Stromal cell of bone marrow (primary cell): Measurements from ENCODE around the gene ASCL2.
"Not testable (repeated sequence)": the region's sequence is repeated elsewhere in the genome, so short reads cannot be mapped to it uniquely, and the experiment has no call there.

Source experiments
- DNase-seq: peaks from one replicate; pipeline ENCODE4 v3.0.0-alpha.2; 2012; ENCODE audit warnings: low read depth

The ASCL2 gene

DNA sequence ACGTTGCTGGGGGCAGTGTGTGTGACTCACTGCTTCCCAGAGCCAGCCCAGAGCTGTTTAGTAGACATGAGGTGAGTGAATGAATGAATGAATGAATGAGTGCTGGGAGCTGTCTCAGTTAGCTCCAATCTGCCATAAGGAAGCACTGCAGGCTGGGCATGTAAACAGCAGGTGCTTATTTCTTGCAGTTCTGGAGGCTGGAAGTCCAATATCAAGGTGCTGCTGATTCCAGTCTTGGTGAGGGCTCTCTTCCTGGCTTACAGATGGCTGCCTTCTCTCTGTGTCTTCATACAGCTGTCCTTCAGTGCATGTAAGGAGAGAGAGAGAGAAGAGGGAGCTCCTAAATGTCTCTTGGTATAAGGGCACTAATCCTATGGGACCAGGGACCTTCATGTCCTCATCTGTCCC lies 27.2 kb upstream of the ASCL2 start:
- no peak for DNase-seq

DNA sequence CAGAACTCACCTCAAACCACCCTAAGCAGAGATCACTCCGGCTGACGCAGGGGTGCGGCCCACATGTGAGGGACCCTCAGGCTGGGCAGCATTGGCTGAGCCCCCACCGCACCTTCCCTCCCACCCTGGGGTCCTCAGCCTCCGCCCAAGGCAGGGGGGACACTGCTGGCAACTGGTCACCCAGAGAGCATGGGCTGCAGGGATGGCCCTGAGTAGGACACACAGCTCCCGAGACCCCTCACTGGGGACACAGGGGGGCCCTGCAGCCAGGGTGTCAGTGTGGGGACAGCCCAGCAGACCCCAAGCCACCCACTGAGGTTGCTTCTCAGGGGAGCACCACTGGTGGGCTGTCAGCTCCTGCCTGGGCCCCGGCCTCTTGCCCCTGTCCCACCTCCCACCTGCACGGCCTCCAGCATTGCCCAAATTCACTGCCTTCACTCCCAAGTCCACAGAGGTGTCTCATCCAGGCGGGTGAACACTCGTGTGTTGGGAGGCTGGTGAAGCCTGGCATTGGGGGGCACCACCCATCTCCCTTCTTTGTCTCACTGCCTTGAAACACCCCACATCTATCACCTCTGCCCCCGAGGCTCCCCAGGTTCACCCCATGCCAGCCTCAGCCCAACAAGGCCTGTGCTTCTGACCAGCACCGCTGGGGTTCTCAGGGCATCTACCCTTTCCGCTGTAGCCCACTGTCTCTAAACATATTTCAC lies 26.7 kb upstream of the ASCL2 start:
- no peak for DNase-seq

DNA sequence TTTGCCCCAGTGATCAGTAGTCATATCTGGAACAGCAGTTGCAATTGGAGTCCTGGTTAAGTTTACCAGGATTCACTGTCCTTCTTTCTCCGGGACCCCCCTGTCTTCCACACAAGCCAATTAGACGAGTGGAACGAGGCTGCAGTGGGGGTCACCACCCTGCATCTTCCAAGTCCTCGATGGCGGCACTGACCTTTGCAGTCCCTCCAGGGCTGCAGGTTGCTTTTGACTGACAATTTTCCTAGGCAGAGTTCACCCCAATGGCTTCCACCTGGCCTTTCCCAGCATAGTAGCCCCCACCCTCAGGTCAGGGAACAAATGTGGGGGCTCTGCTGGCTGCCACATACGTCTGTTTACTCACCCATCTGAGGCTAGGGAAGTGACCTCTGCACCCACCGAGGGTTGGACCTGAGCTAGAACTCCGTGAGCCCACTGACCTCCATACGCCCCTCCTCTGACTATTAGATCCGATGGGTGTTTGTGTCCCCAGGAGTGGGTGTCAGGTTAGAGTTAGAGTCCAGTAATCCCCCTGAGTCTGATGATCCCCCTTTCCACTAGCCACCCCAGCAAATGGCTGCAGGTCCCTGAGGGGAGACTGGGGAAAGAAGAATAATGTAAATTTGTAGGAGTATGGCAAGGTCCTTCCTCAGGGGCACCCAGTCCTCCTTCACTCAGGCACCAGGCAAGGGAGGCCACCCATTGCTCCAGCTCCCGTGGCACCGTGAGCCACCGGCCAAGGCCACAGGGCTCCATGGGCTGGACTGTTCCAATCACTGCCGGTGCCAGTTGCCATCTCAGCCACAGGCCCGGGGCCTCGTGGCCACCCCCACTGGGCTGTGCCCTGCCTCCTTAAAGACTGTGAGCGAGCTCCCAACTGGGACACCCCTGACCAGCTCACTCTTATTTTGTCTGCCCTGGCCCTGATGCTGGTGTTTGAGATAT lies 25.9 kb upstream of the ASCL2 start:
- no peak for DNase-seq

DNA sequence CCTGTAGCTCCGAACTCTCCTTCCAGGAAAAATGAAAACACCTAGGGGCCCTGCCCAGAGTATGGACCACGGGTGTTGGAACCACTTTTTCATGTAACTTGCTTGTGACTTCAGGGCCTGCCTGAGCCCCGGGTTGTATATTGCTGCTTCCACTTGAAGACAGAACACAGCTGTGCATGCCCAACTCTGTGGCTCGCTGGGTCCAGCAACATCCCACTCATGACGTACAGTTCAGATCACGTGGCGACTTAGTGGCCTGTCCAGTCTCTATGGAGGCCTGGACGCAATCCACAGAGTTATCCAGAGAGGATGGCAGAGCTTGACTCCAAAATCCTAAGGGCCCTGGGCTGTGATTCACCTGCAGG lies 24.5 kb upstream of the ASCL2 start:
- DNase-seq = no peak

DNA sequence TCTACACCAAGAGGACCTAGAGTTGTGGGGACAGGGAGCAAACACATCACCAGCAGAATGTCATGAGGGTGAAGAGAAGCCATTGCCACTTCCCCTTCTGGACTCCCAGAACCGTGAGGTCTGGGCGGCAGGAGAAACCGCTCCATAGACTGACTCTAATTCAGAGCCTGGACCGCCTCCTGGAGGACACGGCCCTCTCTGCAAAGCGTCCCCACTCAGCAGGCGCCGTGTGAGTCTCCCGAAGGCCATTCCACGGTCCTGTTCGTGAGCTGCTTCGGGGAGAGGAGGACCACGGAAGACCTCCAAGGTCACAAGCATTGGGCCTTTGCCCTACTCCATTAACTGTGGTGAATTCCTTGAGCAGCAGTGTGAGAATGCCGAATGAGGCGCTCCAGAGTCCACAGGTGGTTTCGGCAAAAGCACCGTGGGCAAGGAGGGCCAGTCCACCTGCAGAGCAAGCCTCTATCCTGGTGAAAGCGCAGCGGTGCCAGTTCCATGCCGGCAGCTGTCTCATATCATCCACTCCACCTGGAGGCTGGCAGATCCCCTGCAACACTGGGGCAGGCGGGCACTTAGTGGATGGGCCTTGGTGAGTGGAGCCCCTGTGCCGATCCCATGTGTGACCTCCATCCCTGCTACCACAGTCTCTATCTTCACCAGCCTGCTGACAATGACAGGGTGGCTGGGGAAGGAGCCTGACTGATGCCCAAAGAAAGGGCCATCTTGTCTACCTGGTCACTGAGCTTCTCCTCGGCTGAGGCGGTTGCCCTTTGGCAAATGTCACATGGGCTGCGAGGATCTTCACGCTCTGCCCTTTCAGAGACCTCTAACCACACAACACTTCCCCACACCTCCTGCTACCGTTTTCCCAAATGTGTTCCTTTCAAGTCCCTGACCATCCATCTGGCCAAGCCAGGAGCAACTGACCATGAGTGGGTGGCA lies 23.9 kb upstream of the ASCL2 start:
- DNase-seq = no peak

DNA sequence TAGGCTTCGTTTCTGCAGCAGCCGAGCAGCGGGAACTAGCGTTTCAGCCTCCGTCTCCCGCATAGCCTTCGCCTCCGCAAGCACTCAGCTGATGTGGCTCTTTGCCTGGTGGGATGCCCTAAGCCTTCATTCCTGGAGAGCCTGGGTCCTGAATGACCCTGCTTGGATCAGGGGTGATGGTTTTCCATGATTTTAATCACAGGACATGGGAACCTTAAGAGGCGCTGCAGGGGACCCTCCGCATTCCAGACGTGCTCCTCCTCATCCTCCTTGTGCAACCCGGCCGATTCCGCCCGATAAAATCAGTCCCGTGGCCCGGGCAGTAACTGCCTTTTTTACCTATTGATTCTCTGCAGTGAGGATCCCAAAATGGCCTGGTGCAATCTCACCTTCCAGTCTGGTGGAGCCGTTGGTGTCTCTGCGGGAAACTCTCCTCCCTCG lies 23.2 kb upstream of the ASCL2 start:
- no peak for DNase-seq

DNA sequence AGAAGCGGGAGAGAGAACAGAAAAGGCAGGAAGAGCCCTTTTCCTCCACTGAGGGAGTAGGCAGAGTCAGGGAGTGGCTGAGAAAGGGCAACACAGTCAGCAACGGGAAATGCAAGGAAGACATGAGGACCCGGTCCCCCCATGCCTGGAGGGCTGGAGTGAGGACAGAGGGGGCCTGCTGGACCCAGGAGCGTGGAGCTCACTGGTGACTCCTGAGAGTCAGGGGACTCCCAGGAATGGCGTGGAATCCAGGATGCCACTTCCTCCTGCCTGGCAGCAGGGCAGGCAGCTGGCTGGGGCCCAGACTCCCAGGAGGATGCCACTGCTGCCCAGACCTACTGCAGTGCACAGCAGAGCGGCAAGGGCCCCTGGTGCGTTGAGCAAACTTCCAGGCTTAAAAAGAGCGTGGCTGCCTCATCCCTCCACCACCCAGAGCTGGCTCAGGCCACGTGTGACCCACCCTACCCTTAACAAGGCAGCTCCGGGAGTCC lies 20.0 kb upstream of the ASCL2 start:
- no peak for DNase-seq

DNA sequence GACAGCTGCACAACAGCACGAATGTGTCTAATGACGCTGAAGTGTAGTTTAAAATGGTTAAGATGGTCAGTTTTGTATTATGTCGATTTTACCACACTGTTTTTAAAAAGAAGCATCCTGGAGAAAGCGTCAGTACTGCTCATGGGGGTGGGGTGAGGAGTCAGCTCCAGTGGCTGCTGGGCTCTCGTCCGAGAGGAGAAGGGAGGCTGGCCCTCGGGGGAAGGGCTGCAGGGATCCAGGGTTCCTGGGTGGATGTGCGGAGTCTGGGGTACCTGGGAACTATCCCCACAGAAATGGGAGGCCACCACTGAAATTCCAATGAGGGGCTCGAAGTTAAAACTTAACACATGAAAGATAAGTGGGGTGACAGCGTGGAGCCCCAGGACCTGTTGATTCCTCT lies 19.5 kb upstream of the ASCL2 start:
- no peak for DNase-seq

DNA sequence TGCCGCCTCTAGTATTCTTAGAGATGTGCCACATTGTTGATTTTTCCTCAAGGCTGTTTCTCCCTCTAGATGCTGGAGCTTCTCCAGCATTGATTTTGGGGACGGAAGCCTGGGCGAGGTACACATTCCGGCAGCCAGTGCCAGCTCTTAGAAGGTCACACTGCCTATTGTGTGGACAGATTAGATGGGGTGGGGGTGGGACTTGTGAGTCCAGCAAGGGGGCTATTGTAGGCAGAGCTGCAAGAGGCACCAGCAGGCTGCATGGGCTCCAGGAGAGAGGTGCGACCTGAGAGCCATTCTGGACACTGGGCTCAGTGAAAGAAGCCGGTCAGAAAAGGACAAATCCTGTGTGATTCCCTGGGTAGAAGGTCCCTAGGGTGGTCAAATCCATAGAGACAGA lies 19.0 kb upstream of the ASCL2 start:
- no peak for DNase-seq

DNA sequence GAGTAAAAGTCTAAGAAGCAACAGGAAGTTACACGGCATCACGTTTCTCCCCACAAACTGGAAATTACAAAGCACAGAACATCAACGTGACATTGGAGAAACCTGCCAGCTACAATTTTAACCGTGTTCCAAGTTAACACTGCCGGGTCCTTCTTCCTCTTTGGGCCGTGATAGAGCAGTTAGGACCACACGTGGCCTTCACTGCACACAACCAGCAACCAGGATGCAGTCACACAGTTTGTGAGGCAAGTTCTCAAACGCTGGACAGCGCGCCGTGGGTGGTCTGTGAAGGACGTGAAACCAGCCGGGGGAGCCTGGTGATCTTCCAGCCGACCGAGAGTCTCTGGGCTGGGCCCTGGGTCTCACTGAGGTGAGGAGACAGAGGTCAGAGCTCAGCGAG lies 16.7 kb upstream of the ASCL2 start:
- no peak for DNase-seq

DNA sequence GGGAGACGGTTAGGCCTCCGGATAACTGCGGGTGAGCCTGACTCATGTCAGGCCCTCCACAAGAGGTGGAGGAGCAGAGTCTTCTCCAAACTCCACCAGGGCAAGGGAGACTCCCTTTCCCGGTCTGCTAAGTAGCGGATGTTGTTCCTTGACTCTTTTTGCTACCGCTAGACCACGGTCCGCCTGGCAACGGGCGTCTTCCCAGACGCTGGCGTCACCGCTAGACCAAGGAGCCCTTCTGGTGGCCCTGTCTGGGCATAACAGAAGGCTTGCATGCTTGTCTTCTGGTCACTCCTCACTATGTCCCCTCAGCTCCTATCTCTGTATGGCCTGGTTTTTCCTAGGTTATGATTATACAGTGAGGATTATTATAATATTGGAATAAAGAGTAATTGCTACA lies 16.0 kb upstream of the ASCL2 start:
- DNase-seq = not testable (repeated sequence)

DNA sequence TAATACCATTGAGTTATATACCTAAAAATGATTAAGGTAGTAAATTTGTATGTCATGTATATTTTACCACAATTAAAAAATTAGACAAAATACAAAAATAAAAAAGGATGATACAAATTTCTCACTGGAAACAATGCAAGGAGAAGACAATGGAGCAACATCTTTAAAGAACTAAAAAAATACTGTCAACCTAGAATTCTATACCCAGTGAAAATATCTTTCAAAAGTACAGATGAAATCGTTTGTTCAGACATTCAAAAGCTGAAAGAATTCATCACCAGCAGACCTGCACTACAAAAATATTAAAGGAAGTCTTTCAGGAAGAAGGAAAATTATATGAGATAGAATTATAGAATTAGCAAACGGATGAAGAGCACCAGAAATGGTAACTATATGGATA lies 9.8 kb upstream of the ASCL2 start:
- no peak for DNase-seq

DNA sequence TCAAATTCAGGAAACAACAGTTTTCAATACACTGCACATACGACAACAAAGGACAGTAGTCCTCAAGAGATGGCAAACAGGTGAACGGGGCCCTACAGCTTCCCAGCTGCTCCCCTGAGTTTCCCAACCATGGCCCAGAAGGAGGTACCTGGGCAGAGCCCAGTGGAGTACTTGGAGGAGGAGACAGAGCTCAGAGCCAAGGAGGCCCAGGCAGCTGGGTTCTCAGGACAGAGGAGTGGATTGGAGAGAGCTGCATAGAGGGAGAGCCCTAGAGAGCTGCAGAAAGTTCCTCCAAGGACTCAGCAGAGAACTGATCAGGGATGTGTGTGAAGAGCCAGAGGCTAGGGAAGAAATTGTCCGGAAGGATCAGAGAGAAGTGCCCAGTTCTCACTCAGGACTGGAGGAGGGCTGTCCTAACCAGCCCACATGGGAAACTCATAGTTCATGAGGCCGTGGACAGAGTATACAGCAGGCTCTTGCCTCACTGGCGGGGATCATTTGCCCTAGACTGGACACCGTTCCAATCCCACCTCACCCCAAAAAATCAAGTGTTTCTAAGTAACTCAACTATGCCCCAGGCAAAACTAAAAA lies 7.6 kb upstream of the ASCL2 start:
- DNase-seq = no peak

DNA sequence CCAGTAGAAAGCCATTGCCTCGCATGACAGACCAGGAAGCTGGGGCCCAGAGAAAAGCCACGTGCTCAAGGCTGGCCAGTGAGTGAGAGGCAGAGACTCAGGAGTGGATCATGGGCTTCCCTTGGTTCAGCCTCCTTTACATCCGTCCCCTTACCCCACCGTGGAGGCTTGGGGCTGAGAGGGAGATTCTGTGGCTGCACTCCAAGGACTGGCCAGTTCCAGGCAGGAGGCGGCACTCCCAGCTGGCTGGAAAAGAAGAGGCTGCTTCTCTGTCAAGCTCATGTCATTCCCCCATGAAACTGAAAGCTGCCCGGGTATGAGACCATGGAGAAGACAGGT lies 6.6 kb upstream of the ASCL2 start:
- no peak for DNase-seq

DNA sequence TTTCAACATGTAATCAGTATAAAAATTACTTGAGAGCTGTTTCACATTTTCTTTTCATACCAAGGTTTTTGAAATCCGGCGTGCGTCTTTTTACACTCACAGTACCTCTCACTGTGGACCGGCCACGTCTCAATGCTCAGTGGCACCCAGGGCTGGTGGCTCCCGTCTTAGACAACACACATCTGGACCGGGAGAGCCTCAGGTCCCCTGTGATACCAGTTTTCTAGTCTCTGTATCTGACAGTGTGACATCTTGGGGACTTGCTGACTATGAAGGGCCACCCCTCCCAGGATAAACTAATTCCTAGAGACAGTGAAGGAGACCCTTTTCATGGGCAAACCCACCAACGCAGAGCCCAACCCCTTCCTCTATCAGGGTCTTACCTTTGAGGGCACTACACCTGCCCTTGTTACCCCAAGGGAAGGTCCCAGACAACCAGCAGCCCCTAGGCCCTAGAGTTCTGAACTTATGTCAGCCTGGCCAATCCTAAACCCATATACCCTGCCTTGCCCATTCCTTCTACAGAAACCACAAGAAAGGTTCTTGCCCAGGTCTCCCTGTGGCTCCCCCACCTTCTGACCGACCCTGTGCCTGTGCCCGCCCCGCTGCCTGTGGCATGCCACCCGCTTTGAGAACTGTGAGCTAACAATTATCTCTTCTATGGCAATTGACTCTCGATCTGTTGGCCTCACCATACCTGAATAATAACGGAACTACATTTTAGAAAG lies 6.1 kb upstream of the ASCL2 start:
- no peak for DNase-seq

DNA sequence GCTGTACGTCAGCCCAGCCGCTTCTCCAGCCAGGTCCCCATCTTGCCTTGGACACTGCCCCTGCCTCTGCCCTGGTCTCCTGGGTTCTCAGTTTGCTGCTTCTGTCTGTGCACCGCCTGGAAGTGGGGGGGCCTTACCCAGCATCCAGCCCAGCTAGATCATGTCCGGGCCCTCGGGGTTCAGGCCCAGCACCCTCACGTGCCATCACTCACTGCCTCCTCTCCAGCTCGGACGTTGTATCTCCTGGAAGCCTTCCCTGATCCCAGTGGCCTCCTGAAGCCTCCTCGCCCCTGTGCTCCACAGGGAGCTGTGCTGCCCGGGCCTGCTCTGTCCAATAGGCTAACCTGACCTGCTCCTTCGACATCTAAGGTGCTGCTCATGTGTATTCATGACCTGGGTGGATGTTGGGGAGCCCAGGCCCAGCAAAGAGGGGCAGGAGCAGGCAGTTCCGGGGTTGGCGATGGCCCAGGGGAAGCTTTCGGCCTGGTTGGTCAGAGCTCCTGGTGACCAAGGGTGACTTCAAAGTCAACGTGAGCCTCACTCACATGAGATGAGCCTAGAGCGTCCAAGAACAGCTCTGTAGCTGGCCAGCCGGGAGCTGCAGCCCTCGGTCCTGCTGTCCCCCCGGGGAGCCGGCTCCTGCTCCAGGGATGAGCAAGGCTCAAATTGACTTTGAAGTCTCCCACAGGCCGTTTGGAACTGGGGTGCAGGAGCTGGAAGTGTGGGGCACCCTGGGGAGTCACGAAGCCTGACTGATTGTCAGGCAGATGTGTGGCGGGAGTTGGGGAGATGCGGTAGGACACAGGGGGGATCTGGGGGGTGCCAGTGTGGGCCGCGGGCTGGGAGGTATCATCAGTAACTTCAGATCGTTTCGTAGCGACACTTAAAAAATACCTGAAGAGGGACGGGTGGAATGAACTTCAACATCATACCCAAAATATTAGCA lies 5.2 kb upstream of the ASCL2 start:
- DNase-seq = no peak

DNA sequence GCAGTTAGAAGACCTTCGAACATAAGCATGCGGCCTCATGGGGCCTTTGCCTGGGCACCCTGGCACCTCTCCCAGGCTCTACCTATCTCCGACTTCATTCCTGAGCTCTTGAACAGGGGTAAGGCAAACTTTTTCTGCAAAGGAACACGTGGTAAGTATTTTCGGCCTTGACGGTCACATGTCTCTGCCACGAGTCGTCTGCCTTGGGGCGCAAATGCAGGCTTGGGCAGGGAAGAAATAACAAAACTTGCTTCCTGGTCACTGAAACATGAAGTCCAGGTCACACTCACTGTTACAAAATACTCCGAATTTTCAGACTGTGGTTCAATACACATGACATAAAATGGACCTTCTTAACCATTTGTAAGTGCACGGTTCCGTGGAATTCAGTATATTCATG lies 3.4 kb upstream of the ASCL2 start:
- no peak for DNase-seq

DNA sequence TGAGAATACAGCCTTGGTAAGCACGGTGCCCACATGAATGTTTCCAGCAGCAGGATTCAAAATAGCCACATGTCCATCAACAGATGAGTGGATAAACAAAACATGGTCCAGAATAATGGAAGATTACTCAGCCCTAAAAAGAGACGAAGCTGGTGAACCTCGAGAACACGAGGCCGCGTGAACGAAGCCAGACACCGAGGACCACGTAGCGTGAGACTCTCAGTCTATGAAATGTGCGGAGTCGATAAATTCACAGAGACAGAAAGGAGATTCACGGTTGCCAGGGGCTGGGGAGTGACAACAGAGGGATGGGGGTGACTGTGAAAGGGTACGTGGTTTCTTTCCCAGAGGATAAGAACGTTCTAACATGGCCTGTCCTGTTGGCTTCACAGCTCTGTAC lies 2.9 kb upstream of the ASCL2 start:
- no peak for DNase-seq

DNA sequence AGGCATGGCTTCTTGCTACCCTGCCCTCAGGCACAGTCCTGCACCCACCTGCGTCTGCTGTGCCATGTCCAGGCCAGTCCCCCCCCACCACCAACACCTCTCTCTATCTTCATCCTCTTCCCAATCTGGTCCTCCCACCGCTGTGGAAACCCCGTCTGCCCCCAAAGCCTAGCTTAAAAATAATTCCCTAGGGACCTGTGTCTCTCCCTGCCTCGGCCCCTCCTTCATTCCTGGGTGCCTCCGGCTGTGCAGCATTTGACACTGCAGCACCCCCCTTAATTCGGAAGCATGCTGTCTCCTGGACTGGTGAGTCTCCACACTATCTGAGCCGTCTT lies 2.5 kb upstream of the ASCL2 start:
- DNase-seq = no peak

DNA sequence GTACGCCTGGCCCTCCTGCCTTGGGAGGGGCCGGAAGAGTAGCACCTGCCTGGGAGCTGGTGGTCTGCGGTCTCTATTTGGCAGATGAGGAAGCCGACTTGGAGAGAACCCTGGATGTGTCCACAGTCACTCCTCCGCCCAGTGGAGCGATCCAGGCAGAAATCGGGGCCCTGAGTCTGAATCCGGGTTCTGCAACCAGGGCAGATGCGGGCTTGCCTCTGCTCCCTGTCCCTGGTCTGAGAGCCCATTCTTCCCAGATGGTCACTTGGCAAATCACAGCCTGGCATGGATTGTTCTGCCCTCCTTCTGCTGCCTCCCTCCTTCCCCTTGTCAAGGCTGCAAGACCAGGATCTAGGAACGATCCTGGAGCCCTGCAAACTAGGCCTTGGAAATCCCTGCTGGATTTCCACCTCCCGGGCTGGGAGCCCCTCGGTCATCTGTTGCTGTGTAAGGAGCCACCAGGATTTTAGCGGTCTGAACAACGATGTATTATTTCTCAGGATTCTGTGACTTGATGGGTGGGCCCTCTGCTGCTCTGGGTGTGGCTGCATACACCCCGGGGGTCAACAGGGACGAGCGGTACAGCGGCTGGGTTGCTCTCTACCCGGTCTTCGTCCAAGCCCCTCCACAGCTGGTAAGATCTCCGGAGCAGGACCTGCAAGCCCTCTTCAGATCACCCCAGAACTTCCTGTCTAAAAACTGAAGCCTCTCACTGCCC lies 2.0 kb upstream of the ASCL2 start:
- no peak for DNase-seq
